H1 (cell line): ENCODE measurements around the gene ADCY2. TPM values are rescaled to one million over a fixed set of nuclear protein-coding genes. Genes with fewer than 3 reads are reported as not detected.
A peak's percentile ranks its signal among the peaks of the same experiment; 100 is the strongest.

Source experiments
- CTCF ChIA-PET: fragments of 300-600 bp; sonication (Branson Sonifier 250); formaldehyde crosslinking; loops from one replicate; lab custom pipeline; 2021; ENCODE audit not compliant: partially characterized antibody; lab: Charles Lee
- POLR2A ChIA-PET: fragments of 300-600 bp; sonication (Branson Sonifier 250); formaldehyde crosslinking; loops from one replicate; lab custom pipeline; 2021; ENCODE audit warnings: inconsistent platforms; ENCODE audit not compliant: partially characterized antibody; lab: Charles Lee
- DNase-seq, 2 experiments: peaks; one replicate each; pipeline versions ENCODE4 v3.0.0 to v3.0.0-alpha.2; 2010 to 2022; ENCODE audit warnings: low spot score in 2 of 2, low read depth in 1 of 2, mixed read lengths in 1 of 2
- FAIRE-seq: peaks from 2 replicates; lab custom pipeline; 2011; peaks lifted over from hg19 to GRCh38; lab: Jason Lieb, UNC
- H2AFZ ChIP-seq: 2 replicates; pipeline ENCODE4 v1.8.1; 2012; ENCODE audit warnings: low read length, inconsistent platforms
- H2AK5ac ChIP-seq: 2 replicates; pipeline ENCODE4 v1.6.1; 2013; ENCODE audit warnings: low read depth, low read length
- H2BK120ac ChIP-seq: replicated peaks from 2 replicates; pipeline ENCODE3; 2013; ENCODE audit warnings: low read depth, low read length, inconsistent platforms
- H2BK12ac ChIP-seq: 2 replicates; pipeline ENCODE4 v1.6.1; 2013; ENCODE audit warnings: low read depth, low read length
- H2BK15ac ChIP-seq: 2 replicates; pipeline ENCODE4 v1.6.1; 2013; ENCODE audit warnings: low read length
- H2BK20ac ChIP-seq: 2 replicates; pipeline ENCODE4 v1.6.1; 2013; ENCODE audit warnings: low read length
- H2BK5ac ChIP-seq: 2 replicates; pipeline ENCODE4 v1.6.1; 2013; ENCODE audit warnings: low read depth, low read length
- H3K14ac ChIP-seq: 2 replicates; pipeline ENCODE4 v1.6.1; 2013; ENCODE audit warnings: inconsistent platforms; ENCODE audit not compliant: insufficient read length
- H3K18ac ChIP-seq: 2 replicates; pipeline ENCODE4 v1.6.1; 2013; ENCODE audit warnings: low read length; ENCODE audit errors: extremely low read depth
- H3K23ac ChIP-seq: 2 replicates; pipeline ENCODE4 v1.6.1; 2013; ENCODE audit warnings: inconsistent platforms; ENCODE audit not compliant: insufficient read length
- H3K23me2 ChIP-seq: 2 replicates; pipeline ENCODE4 v1.6.1; 2013; ENCODE audit warnings: low read depth, low read length
- H3K27ac ChIP-seq: 2 replicates; pipeline ENCODE4 v1.6.1; 2011; ENCODE audit warnings: low read depth, low read length, inconsistent platforms
- H3K27me3 ChIP-seq, 4 experiments: replicated peaks in 1 of 4; 1 replicate in 1 of 4; 2 replicates in 3 of 4; pipeline versions ENCODE4 v1.6.1 to v1.8.1; 2011 to 2013; ENCODE audit warnings: low read length in 3 of 4, mild to moderate bottlenecking in 3 of 4, inconsistent platforms in 2 of 4, mixed read lengths in 2 of 4, moderate library complexity in 1 of 4; ENCODE audit not compliant: control insufficient read depth in 3 of 4, insufficient read depth in 3 of 4; ENCODE audit errors: extremely low read depth in 1 of 4
- H3K36me3 ChIP-seq, 4 experiments: 2 replicates each; pipeline versions ENCODE4 v1.6.1 to v1.8.1; 2011 to 2013; ENCODE audit warnings: mild to moderate bottlenecking in 4 of 4, low read length in 3 of 4, moderate library complexity in 2 of 4, control low read depth in 1 of 4, inconsistent platforms in 1 of 4; ENCODE audit not compliant: insufficient read depth in 4 of 4, control insufficient read depth in 2 of 4
- H3K4ac ChIP-seq: replicated peaks from 2 replicates; pipeline ENCODE3; 2013; ENCODE audit warnings: low read length, low read depth, mixed read lengths, inconsistent platforms; ENCODE audit not compliant: insufficient read length
- H3K4me1 ChIP-seq, 4 experiments: replicated peaks in 1 of 4; 1 replicate in 1 of 4; 2 replicates in 3 of 4; pipeline versions ENCODE4 v1.6.1 to v1.8.1; 2011 to 2013; ENCODE audit warnings: low read length in 3 of 4, inconsistent platforms in 2 of 4, mixed read lengths in 1 of 4; ENCODE audit not compliant: insufficient read depth in 4 of 4, control insufficient read depth in 3 of 4
- H3K4me2 ChIP-seq, 2 experiments: 2 replicates each; pipeline versions ENCODE4 v1.6.1 to v1.8.1; 2011 to 2013; ENCODE audit warnings: low read depth in 2 of 2, low read length in 2 of 2, control low read depth in 1 of 2, inconsistent platforms in 1 of 2, mild to moderate bottlenecking in 1 of 2; ENCODE audit not compliant: insufficient read depth in 1 of 2
- H3K4me3 ChIP-seq, 4 experiments: fragments of 200-600, 300-600 bp in 1 of 4; sonication (generic), shearing (Covaris generic), sonication (Bioruptor Twin) in 1 of 4; 2 replicates each; pipeline versions ENCODE4 v1.5.1 to v1.8.1; 2011 to 2016; ENCODE audit warnings: low read length in 4 of 4, low read depth in 3 of 4, control low read depth in 2 of 4, inconsistent platforms in 2 of 4, mild to moderate bottlenecking in 2 of 4, mixed read lengths in 1 of 4, moderate library complexity in 1 of 4; ENCODE audit not compliant: insufficient read depth in 2 of 4; ENCODE audit errors: extremely low read depth in 1 of 4
- H3K56ac ChIP-seq: replicated peaks from 2 replicates; pipeline ENCODE3; 2013; ENCODE audit warnings: low read depth, mild to moderate bottlenecking, mixed read lengths, low read length, inconsistent platforms; ENCODE audit not compliant: insufficient read length
- H3K79me1 ChIP-seq: 2 replicates; pipeline ENCODE4 v1.6.1; 2013; ENCODE audit warnings: low read depth, low read length, control low read depth
- H3K79me2 ChIP-seq, 2 experiments: 2 replicates each; pipeline versions ENCODE4 v1.6.1 to v1.8.1; 2012 to 2013; ENCODE audit warnings: low read length in 2 of 2, mild to moderate bottlenecking in 2 of 2, inconsistent platforms in 1 of 2; ENCODE audit not compliant: insufficient read depth in 2 of 2, control insufficient read depth in 1 of 2
- H3K9ac ChIP-seq, 4 experiments: replicated peaks in 1 of 4; 1 replicate in 1 of 4; 2 replicates in 3 of 4; pipeline versions ENCODE4 v1.6.1 to v1.8.1; 2011 to 2013; ENCODE audit warnings: low read depth in 3 of 4, low read length in 3 of 4, control low read depth in 2 of 4, mild to moderate bottlenecking in 2 of 4, moderate library complexity in 2 of 4, inconsistent platforms in 1 of 4; ENCODE audit errors: extremely low read depth in 1 of 4
- H3K9me3 ChIP-seq, 2 experiments: 2 replicates each; pipeline versions ENCODE4 v1.6.1 to v1.8.1; 2012 to 2013; ENCODE audit warnings: mild to moderate bottlenecking in 2 of 2, moderate library complexity in 2 of 2, control low read depth in 1 of 2, inconsistent platforms in 1 of 2, low read depth in 1 of 2, low read length in 1 of 2, mixed read lengths in 1 of 2; ENCODE audit not compliant: insufficient read depth in 2 of 2
- H4K20me1 ChIP-seq, 2 experiments: replicated peaks in 1 of 2; 2 replicates each; pipeline versions ENCODE3 to v1.8.1; 2011 to 2013; ENCODE audit warnings: inconsistent platforms in 2 of 2, low read length in 2 of 2, mild to moderate bottlenecking in 1 of 2; ENCODE audit not compliant: insufficient read depth in 2 of 2, control insufficient read depth in 1 of 2
- H4K5ac ChIP-seq: 2 replicates; pipeline ENCODE4 v1.6.1; 2013; ENCODE audit warnings: low read length, low read depth, mixed read lengths, inconsistent platforms; ENCODE audit not compliant: insufficient read length
- H4K8ac ChIP-seq: 2 replicates; pipeline ENCODE4 v1.8.0; 2013; ENCODE audit warnings: mild to moderate bottlenecking, moderate library complexity, low read length, inconsistent platforms; ENCODE audit not compliant: insufficient read depth; ENCODE audit errors: extremely low read depth
- H4K91ac ChIP-seq: replicated peaks from 2 replicates; pipeline ENCODE3; 2013; ENCODE audit warnings: low read length, mixed read lengths, inconsistent platforms; ENCODE audit not compliant: insufficient read length
- ASH2L ChIP-seq: fragments of 200-600, 300-600 bp; sonication (generic); IDR thresholded peaks from one replicate; pipeline ENCODE4 v1.7.1; 2017; ENCODE audit warnings: low read length
- KDM4A ChIP-seq: IDR thresholded peaks from one replicate; pipeline ENCODE4 v1.7.1; 2012; ENCODE audit warnings: low read depth, mild to moderate bottlenecking, moderate library complexity, low read length, inconsistent platforms; ENCODE audit not compliant: severe bottlenecking
- KDM5A ChIP-seq: fragments of 200-600 bp; IDR thresholded peaks from 2 replicates; pipeline ENCODE4 v1.7.1; 2012; ENCODE audit warnings: mild to moderate bottlenecking, low read length, inconsistent platforms, mixed read lengths
- SAP30 ChIP-seq: fragments of 300-600 bp; sonication (generic); IDR thresholded peaks from 2 replicates; pipeline ENCODE4 v1.7.1; 2012; ENCODE audit warnings: low read length, moderate library complexity, mild to moderate bottlenecking, inconsistent platforms; ENCODE audit not compliant: insufficient read depth, insufficient replicate concordance
- TEAD4 ChIP-seq: IDR thresholded peaks from 2 replicates; pipeline ENCODE4 v1.6.1; 2012; ENCODE audit warnings: low read depth, low read length, inconsistent platforms, mixed read lengths
- WGBS, 2 experiments: shearing (Covaris generic) in 1 of 2; methylation state at CpG; one replicate each; pipeline versions ENCODE4 v1.1.6 to v1.1.7; 2013 to 2015; ENCODE audit warnings: low lambda C conversion rate in 2 of 2, mixed read lengths in 2 of 2, inconsistent platforms in 1 of 2, low coverage in 1 of 2, missing lambda C conversion rate in 1 of 2; ENCODE audit not compliant: insufficient replicate concordance in 2 of 2, insufficient coverage in 1 of 2, insufficient read length in 1 of 2; ENCODE audit errors: extremely low coverage in 1 of 2, missing lambda C conversion rate in 1 of 2; 5-methylcytosine and 5-hydroxymethylcytosine counted together
- polyA plus RNA-seq, 7 experiments: library from polyadenylated mRNA; depleted of rRNA in 3 of 7; stranded (reverse) in 5 of 7; unstranded in 2 of 7; fragments of >200 nt in 5 of 7; fragments of 200-250 nt in 2 of 7; gene quantifications; 1 replicate in 5 of 7; 2 replicates in 1 of 7; 4 replicates in 1 of 7; pipeline versions ENCODE4 v1.2.1 to v1.2.3, GENCODE V29; 2011 to 2013; ENCODE audit warnings: missing spikeins in 2 of 7, mixed read lengths in 2 of 7
- total RNA-seq: library from RNA; stranded (reverse); fragmentation: NEBNext Ultra II Directional; extraction: Animal tissue kit (Norgen Biotek cat#: 25700); gene quantifications from 2 replicates; pipeline ENCODE4 v1.2.1, GENCODE V29; 2021

The ADCY2 gene
- total and polyA plus RNA-seq, 2 of the 8 experiments (the other 6 are each of a cell fraction or from before 2014, with no cell fraction given), result 35.8 to 122 TPM

DNA sequence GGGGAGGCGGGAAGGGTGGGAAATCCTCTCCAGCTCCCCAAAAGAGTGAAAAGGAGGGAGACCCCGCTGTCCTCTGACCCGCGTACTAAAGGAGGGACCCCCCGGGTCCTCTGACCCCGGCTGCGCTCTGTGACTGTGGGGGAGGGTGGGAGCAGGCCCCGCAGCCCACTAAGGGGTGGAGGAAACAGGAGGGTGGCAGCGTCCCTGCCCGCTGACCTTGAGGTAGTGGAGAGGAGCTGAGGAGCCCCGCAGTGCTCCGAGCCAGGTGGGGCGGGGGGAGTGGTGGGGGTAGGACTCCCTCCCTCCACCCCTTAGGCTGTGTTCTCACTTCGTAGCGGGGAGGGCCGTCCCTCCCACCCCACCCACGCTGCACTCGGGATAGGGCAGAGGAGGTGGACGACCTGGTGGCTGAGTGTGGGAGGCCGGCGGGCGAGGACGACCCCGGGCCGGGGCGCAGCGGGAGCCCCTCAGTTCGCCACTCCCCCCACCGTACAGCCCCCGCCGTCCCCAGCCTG, 449 bp upstream of the ADCY2 start:
- Histone ChIP-seq H3K36me3 (no peaks in the 10 kb centered on the region), H3K4ac (peak overlapping the region; percentile 94), H4K20me1 (peaks cover 0 to 2% of the 10 kb centered on the region in 2 experiments), H2BK12ac (peak overlapping the region; percentile 86; the same call in 1 of the 2 replicates), H2BK20ac (peak overlapping the region; percentile 97; the same call in 1 of the 2 replicates), H3K18ac (peak overlapping the region; percentile 93), H3K4me2 (peak overlapping the region; percentile 85 to 91), H4K91ac (peak overlapping the region; percentile 99), H2BK5ac (peak overlapping the region; percentile 92; the same call in 1 of the 2 replicates), H2AFZ (peak overlapping the region; percentile 13; the same call in 1 of the 2 replicates), H3K4me1 (peaks cover 14 to 30% (median 18%) of the 10 kb centered on the region in 4 experiments), H3K79me2 (peaks cover 7 to 52% of the 10 kb centered on the region in 2 experiments), H3K56ac (peak overlapping the region; percentile 91), H3K27ac (no peak overlapping the region; the same call in 1 of the 2 replicates), H3K4me3 (peak overlapping the region; percentile 72 to 92 (median 78)), H3K27me3 (peaks cover 0 to 4% (median 0%) of the 10 kb centered on the region in 4 experiments; a peak in 1 of 7 replicates), H3K9ac (peak overlapping the region; percentile 44 to 84 (median 50); a peak in 6 of 7 replicates), H3K79me1 (peaks cover 3% of the 10 kb centered on the region; the same call in 1 of the 2 replicates), H3K9me3 (no peaks in the 10 kb centered on the region), H2AK5ac (no peak overlapping the region), H2BK120ac (peak overlapping the region; percentile 89), H3K14ac (peak overlapping the region; percentile 50), H4K8ac (peak overlapping the region; percentile 80), H4K5ac (peak overlapping the region; percentile 81), H3K23me2 (peaks cover 14% of the 10 kb centered on the region), H2BK15ac (no peak overlapping the region; the same call in 1 of the 2 replicates), H3K23ac (no peak overlapping the region)
- 0% methylated on average over 6 of the region's 31 CpGs; no CpG with 5 or more reads in 1 of the 2 experiments for WGBS, 2 experiments
- CTCF ChIA-PET, result interaction anchor here (0.6 to 3.5 kb wide), 26 partner anchors 10 to 557 kb away, joined by 3 to 19 read pairs (median 4); no protein-coding TSS in a partner anchor
- DNase-seq (peak in 1 of 2 experiments; percentile 77), FAIRE-seq (no peak)
- POLR2A ChIA-PET, result interaction anchor here (0.7 to 4.5 kb wide), 14 partner anchors 10 to 455 kb away, joined by 3 to 33 read pairs (median 4); partner anchors contain the start of gene CFAP90
- TF ChIP-seq KDM5A (no peak), TEAD4 (0 out of 2 replicates have a peak, but pooled peaks have one; percentile 9), KDM4A (peak; percentile 86), SAP30 (peak; percentile 71), ASH2L (peak; percentile 21)
